Upper lobe of left lung (tissue), 6 donors: ENCODE data around the gene GARRE1. TPM values are rescaled to one million over a fixed set of nuclear protein-coding genes. Genes with fewer than 3 reads are reported as not detected.

ENCODE experiments used
- ATAC-seq, 2 donors: fragments of 200-7000 bp; cut with Tn5 transposase; one replicate each; pipeline ENCODE4 v1.9.1; 2022; ENCODE audit warnings: mild to moderate bottlenecking in 2 of 2, moderate library complexity in 2 of 2; ENCODE audit not compliant: low FRiP score in 2 of 2
- DNase-seq, 2 donors: peaks; one replicate each; pipeline ENCODE4 v3.0.0-alpha.2; 2019 to 2020
- H3K27ac ChIP-seq, 4 donors: fragments of 200-600 bp; sonication (generic); one replicate each; pipeline ENCODE4 v1.5.1; 2016 to 2019
- H3K27me3 ChIP-seq, 4 donors: fragments of 200-600 bp; sonication (generic); one replicate each; pipeline ENCODE4 v1.5.1; 2017 to 2019
- H3K36me3 ChIP-seq, 4 donors: fragments of 200-600 bp; sonication (generic); one replicate each; pipeline ENCODE4 v1.5.1; 2016 to 2019
- H3K4me1 ChIP-seq, 4 donors: fragments of 200-600 bp; sonication (generic); one replicate each; pipeline ENCODE4 v1.5.1; 2018 to 2019
- H3K4me3 ChIP-seq, 4 donors: fragments of 200-600 bp; sonication (generic); one replicate each; pipeline ENCODE4 v1.5.1; 2017 to 2019; ENCODE audit warnings: mild to moderate bottlenecking in 2 of 4, moderate library complexity in 1 of 4
- H3K9me3 ChIP-seq, 4 donors: fragments of 200-600 bp; sonication (generic); one replicate each; pipeline ENCODE4 v1.5.1; 2018 to 2019
- CTCF ChIP-seq, 6 experiments: fragments of 450-650 bp in 4 of 6; fragments of 200-600 bp in 2 of 6; sonication (generic) in 2 of 6; IDR thresholded peaks; one replicate each; pipeline ENCODE4 v1.5.1; 2016 to 2019; ENCODE audit warnings: antibody characterized with exemption in 6 of 6
- EP300 ChIP-seq, 4 donors: sonication (generic); formaldehyde crosslinking; IDR thresholded peaks; one replicate each; pipeline ENCODE4 v1.5.1; 2017; ENCODE audit warnings: antibody characterized with exemption in 4 of 4, control low read depth in 2 of 4
- POLR2A ChIP-seq, 4 donors: fragments of 450-650 bp; IDR thresholded peaks; one replicate each; pipeline ENCODE4 v1.5.1; 2016 to 2017; ENCODE audit warnings: antibody characterized with exemption in 4 of 4, mild to moderate bottlenecking in 2 of 4
- POLR2AphosphoS5 ChIP-seq, 2 donors: sonication (generic); formaldehyde crosslinking; IDR thresholded peaks; one replicate each; pipeline ENCODE4 v1.5.1; 2017; ENCODE audit warnings: antibody characterized with exemption in 2 of 2
- WGBS, 2 donors: methylation state at CpG; one replicate each; pipeline ENCODE4 v1.1.5; 2017 to 2018; 5-methylcytosine and 5-hydroxymethylcytosine counted together
- total RNA-seq, 6 donors: library from RNA; depleted of rRNA in 4 of 6; stranded (reverse); fragments of >200 nt in 4 of 6; gene quantifications; one replicate each; pipeline versions ENCODE4 v1.1.0 to v1.2.1, GENCODE V29; 2016 to 2021
- donor health status: DM: no; HTN: no; CAD: no; lungs with moderate emphysema.
- donor health status: DM: no; HTN: yes; CAD: no; lungs with severe emphysema.

The GARRE1 gene
- total RNA-seq, 6 donors from 2014 or later, result 18.2 to 36.7 (median 28.1) TPM

GRCh38 chr19:34288381-34288780, 34.0 kb downstream of the GARRE1 start:
- Histone ChIP-seq H3K4me3 (no peak overlapping the region), H3K27me3 (no peaks in the 10 kb centered on the region), H3K27ac (no peak overlapping the region), H3K4me1 (peaks cover 0 to 4% (median 1%) of the 10 kb centered on the region in 4 donors), H3K36me3 (peaks cover 0 to 8% (median 0%) of the 10 kb centered on the region in 4 donors), H3K9me3 (no peaks in the 10 kb centered on the region)
- WGBS, 2 donors, result 96% methylated on average over 4 of the region's 4 CpGs
- TF ChIP-seq POLR2A (IDR thresholded peaks at IDR 0.05) (no peak), POLR2AphosphoS5 (IDR thresholded peaks at IDR 0.05) (no peak), CTCF (IDR thresholded peaks at IDR 0.05) (no peak), EP300 (IDR thresholded peaks at IDR 0.05) (no peak)
- DNase-seq (no peak), ATAC-seq (no peak)

GRCh38 chr19:34291235-34291634, 36.9 kb downstream of the GARRE1 start:
- no peak for ATAC-seq
- DNase-seq, result no peak
- 95 to 97% methylated on average over 2 of the region's 2 CpGs for WGBS, 2 donors
- no peak overlapping the region for H3K4me3 ChIP-seq
- no peaks in the 10 kb centered on the region for H3K27me3 ChIP-seq
- H3K36me3 ChIP-seq, result no peaks in the 10 kb centered on the region
- no peaks in the 10 kb centered on the region for H3K9me3 ChIP-seq
- TF ChIP-seq CTCF (IDR thresholded peaks at IDR 0.05), result no peak
- TF ChIP-seq EP300 (IDR thresholded peaks at IDR 0.05), result no peak
- no peak for TF ChIP-seq POLR2AphosphoS5 (IDR thresholded peaks at IDR 0.05)
- TF ChIP-seq POLR2A (IDR thresholded peaks at IDR 0.05), result no peak
- no peaks in the 10 kb centered on the region for H3K4me1 ChIP-seq
- no peak overlapping the region for H3K27ac ChIP-seq

- H3K36me3 ChIP-seq, result peaks cover 1 to 6% (median 4%) of the 10 kb centered on the region in 4 donors
- no peaks in the 10 kb centered on the region for H3K4me1 ChIP-seq
- ATAC-seq (no peak), DNase-seq (no peak)
- H3K27ac ChIP-seq, result no peak overlapping the region
- H3K9me3 ChIP-seq, result no peaks in the 10 kb centered on the region
- H3K27me3 ChIP-seq, result no peaks in the 10 kb centered on the region
- no peak overlapping the region for H3K4me3 ChIP-seq
- no peak for TF ChIP-seq POLR2AphosphoS5 (IDR thresholded peaks at IDR 0.05)
- TF ChIP-seq EP300 (IDR thresholded peaks at IDR 0.05), result no peak
- TF ChIP-seq POLR2A (IDR thresholded peaks at IDR 0.05), result no peak
- TF ChIP-seq CTCF (IDR thresholded peaks at IDR 0.05), result no peak
Observed at GRCh38 chr19:34295103-34295502, 40.7 kb downstream of the GARRE1 start.

- Histone ChIP-seq H3K4me1 (no peaks in the 10 kb centered on the region), H3K36me3 (peaks cover 3 to 36% (median 16%) of the 10 kb centered on the region in 4 donors), H3K27me3 (no peaks in the 10 kb centered on the region), H3K4me3 (no peak overlapping the region), H3K9me3 (no peaks in the 10 kb centered on the region), H3K27ac (no peak overlapping the region)
- DNase-seq (no peak), ATAC-seq (no peak)
- WGBS, 2 donors, result 83 to 84% methylated on average over 8 to 10 of the region's 10 CpGs
- TF ChIP-seq POLR2AphosphoS5 (IDR thresholded peaks at IDR 0.05) (no peak), POLR2A (IDR thresholded peaks at IDR 0.05) (no peak), EP300 (IDR thresholded peaks at IDR 0.05) (no peak), CTCF (IDR thresholded peaks at IDR 0.05) (no peak)
Observed at GRCh38 chr19:34298891-34299520, 44.7 kb downstream of the GARRE1 start.

DNA sequence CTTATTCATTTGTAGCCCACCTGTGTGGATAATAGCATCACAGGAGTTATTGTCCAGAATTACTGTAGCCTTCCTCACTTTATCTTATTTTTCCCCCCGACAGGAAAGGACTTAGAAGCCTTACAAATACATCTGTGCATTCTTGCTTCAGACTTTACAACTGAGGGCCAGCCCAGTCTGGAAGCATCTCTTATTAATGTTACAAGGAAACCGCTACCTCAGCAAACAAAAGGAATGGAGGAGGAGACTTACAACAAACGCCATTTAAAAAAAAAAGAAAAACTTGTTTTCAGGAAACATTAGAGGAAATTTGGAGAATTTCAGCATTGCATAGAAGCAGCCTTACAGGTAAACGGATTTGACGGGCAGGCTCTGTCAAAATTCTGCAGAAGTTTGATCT, 45.2 kb downstream of the GARRE1 start:
- ATAC-seq (no peak), DNase-seq (no peak)
- Histone ChIP-seq H3K9me3 (no peaks in the 10 kb centered on the region), H3K4me3 (no peak overlapping the region), H3K27ac (no peak overlapping the region), H3K4me1 (no peaks in the 10 kb centered on the region), H3K36me3 (peaks cover 3 to 39% (median 16%) of the 10 kb centered on the region in 4 donors), H3K27me3 (no peaks in the 10 kb centered on the region)
- no peak for TF ChIP-seq CTCF (IDR thresholded peaks at IDR 0.05)
- no peak for TF ChIP-seq EP300 (IDR thresholded peaks at IDR 0.05)
- TF ChIP-seq POLR2AphosphoS5 (IDR thresholded peaks at IDR 0.05), result no peak
- WGBS, 2 donors, result 64 to 69% methylated on average over 5 of the region's 5 CpGs
